ENCODE data around the gene CCDC71.

GRCh38 chr3:49153349-49153912 lies 12.7 kb downstream of the CCDC71 start:
- no peak for TF ChIP-seq CTCF (conservative IDR thresholded peaks at IDR 0.05 in 1 of 2, IDR thresholded peaks at IDR 0.05 in 1 of 2; ENCODE audit: extremely low read depth in 1 of 2, insufficient read depth in 1 of 2, low read depth in 1 of 2, low read length in 2 of 2)
- TF ChIP-seq EZH2 (IDR thresholded peaks at IDR 0.05; ENCODE audit: borderline replicate concordance, low read length), result no peak

Measured in mammary epithelial cell (primary cell).